Heart right ventricle (tissue), 16 donors: Measurements from ENCODE around the gene CCM2. TPM values are rescaled to one million over a fixed set of nuclear protein-coding genes. Genes with fewer than 3 reads are reported as not detected.

Experiments
- ATAC-seq, 8 donors: fragments of 200-7000 bp; cut with Tn5 transposase; one replicate each; pipeline ENCODE4 v1.9.1; 2020; ENCODE audit warnings: mild to moderate bottlenecking in 8 of 8, moderate library complexity in 8 of 8, moderate number of reproducible peaks in 1 of 8
- DNase-seq, 2 donors: peaks; one replicate each; pipeline ENCODE4 v3.0.0-alpha.2; 2020
- H3K27ac ChIP-seq, 10 donors: fragments of 200-600 bp; sonication (generic) in 2 of 10; one replicate each; pipeline versions ENCODE4 v1.5.0 to v1.8.0; 2020 to 2022; ENCODE audit warnings: mild to moderate bottlenecking in 3 of 10
- H3K27me3 ChIP-seq, 7 donors: fragments of 200-600 bp; one replicate each; pipeline ENCODE4 v1.8.0; 2021 to 2022; ENCODE audit warnings: mild to moderate bottlenecking in 2 of 7
- H3K36me3 ChIP-seq, 9 donors: fragments of 200-600 bp; sonication (generic) in 1 of 9; one replicate each; pipeline versions ENCODE4 v1.5.0 to v1.8.0; 2020 to 2022; ENCODE audit warnings: mild to moderate bottlenecking in 2 of 9
- H3K4me1 ChIP-seq, 9 donors: fragments of 200-600 bp; sonication (generic) in 1 of 9; one replicate each; pipeline versions ENCODE4 v1.5.0 to v1.8.0; 2020 to 2022; ENCODE audit warnings: mild to moderate bottlenecking in 4 of 9
- H3K4me3 ChIP-seq, 10 donors: fragments of 200-600 bp; sonication (generic) in 2 of 10; one replicate each; pipeline versions ENCODE4 v1.5.0 to v1.8.0; 2020 to 2022; ENCODE audit warnings: mild to moderate bottlenecking in 7 of 10, moderate library complexity in 2 of 10
- H3K9me3 ChIP-seq, 11 donors: fragments of 200-600 bp in 10 of 11; sonication (generic) in 2 of 11; one replicate each; pipeline versions ENCODE4 v1.5.0 to v1.8.0; 2013 to 2022; ENCODE audit warnings: mild to moderate bottlenecking in 2 of 11, control low read depth in 1 of 11, moderate library complexity in 1 of 11
- WGBS, 2 donors: extraction: QIAGEN DNeasy Blood & Tissue Kit; methylation state at CpG; one replicate each; pipeline ENCODE4 v1.1.7; 2013; ENCODE audit warnings: inconsistent platforms in 1 of 2; 5-methylcytosine and 5-hydroxymethylcytosine counted together
- intact Hi-C, 10 donors: fragments of 100-400 bp; cut with DNase I; formaldehyde crosslinking; loops; one replicate each; pipeline versions ENCODE4 v1.11.1 to v1.14.2; 2022
- polyA plus RNA-seq, 2 donors: library from polyadenylated mRNA; stranded (reverse); fragments of 200-250 nt; gene quantifications; one replicate each; pipeline ENCODE4 v1.2.3, GENCODE V29; 2013
- total RNA-seq, 10 donors: library from RNA; stranded (reverse); fragmentation: NEBNext Ultra II Directional in 3 of 10; extraction: Animal tissue kit (Norgen Biotek cat#: 25700) in 3 of 10; gene quantifications; one replicate each; pipeline versions ENCODE4 v1.2.1 to v1.2.4, GENCODE V29; 2021 to 2023
- TF ChIP-seq, protein P1 (sequence below), 9 donors: fragments of 200-600 bp; sonication (generic) in 2 of 9; IDR thresholded peaks; one replicate each; pipeline versions ENCODE4 v1.5.0 to v1.8.0; 2021 to 2022; ENCODE audit warnings: antibody characterized with exemption in 9 of 9, mild to moderate bottlenecking in 5 of 9, moderate library complexity in 1 of 9
- donor health status: Arrhythmogenic right ventricular cardiomyopathy.
- donor health status: ischemic (EF 13 %, LVEDD 7.1; RV severe dilation, severe dysfunction).
- donor health status: healthy with polysubstance abuse.
- donor health status: DM: no; HTN: yes; CAD: no.
- donor health status: DM: no; HTN: no; CAD: no.
- donor health status: ischemic (EF 25% LVEDD 6.9; RV normal size, moderate dysfunction).
- donor health status: ischemic (EF 25% LVEDD 5.7; RV mildly dilated, moderate dysfunction).
- donor health status: healthy.
- donor health status: DM: yes; HTN: yes; CAD: no.
- donor health status: Ischemic cardiomyopathy.
- donor health status: ischemic (EF 35%, LVEDD 5.7; RV mildly dilated, moderate dysfunction).
- donor health status: nonischemic (EF 11% LVEDD 7.7; RV severe dilation, severe dysfunction).
- donor health status: DM: yes; HTN: yes; CAD: no.
- donor health status: PGD.
- donor health status: ischemic (EF 29% LVEDD 5.4; RV normal size, mild dysfunction).
- donor health status: nonischemic (EF 23%, LVEDD 6.1; RV moderate dilation, normal function).

The CCM2 gene
- total and polyA plus RNA-seq, 12 donors: 21.5 to 71.1 (median 25.7) TPM

DNA sequence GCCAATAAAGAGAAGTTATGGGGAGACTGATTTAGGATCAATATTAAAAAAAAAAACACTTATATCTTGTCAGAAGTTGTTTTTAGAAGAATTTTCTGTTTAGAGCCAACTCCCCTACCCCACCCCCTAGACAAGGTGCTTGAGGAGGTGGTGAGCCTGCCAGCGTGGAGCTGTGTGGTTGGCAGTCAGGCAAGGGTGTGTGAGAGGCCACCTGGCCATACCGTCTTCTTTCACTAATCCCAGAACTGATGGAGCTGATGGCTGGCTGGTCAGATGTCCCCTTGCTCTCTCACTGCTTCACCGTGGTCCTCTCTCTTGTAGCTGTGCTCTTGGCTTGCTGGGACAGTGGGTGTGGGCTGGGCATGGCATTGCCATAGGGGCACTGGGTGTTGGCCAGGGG is 54.4 kb downstream of the CCM2 start:
- H3K36me3 ChIP-seq: peaks cover 0 to 43% (median 0%) of the 10 kb centered on the region in 9 donors
- no peaks in the 10 kb centered on the region for H3K27me3 ChIP-seq
- 98 to 100% methylated on average over 3 of the region's 3 CpGs for WGBS, 2 donors
- H3K27ac ChIP-seq: no peak overlapping the region
- H3K9me3 ChIP-seq: no peaks in the 10 kb centered on the region
- ATAC-seq (no peak), DNase-seq (no peak)
- no peak overlapping the region for H3K4me3 ChIP-seq
- TF ChIP-seq, protein P1, sequence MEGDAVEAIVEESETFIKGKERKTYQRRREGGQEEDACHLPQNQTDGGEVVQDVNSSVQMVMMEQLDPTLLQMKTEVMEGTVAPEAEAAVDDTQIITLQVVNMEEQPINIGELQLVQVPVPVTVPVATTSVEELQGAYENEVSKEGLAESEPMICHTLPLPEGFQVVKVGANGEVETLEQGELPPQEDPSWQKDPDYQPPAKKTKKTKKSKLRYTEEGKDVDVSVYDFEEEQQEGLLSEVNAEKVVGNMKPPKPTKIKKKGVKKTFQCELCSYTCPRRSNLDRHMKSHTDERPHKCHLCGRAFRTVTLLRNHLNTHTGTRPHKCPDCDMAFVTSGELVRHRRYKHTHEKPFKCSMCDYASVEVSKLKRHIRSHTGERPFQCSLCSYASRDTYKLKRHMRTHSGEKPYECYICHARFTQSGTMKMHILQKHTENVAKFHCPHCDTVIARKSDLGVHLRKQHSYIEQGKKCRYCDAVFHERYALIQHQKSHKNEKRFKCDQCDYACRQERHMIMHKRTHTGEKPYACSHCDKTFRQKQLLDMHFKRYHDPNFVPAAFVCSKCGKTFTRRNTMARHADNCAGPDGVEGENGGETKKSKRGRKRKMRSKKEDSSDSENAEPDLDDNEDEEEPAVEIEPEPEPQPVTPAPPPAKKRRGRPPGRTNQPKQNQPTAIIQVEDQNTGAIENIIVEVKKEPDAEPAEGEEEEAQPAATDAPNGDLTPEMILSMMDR (IDR thresholded peaks at IDR 0.05): no peak
- peaks cover 0 to 7% (median 0%) of the 10 kb centered on the region in 9 donors for H3K4me1 ChIP-seq
- intact Hi-C loops: loop anchor here in 1 of 10 donors (10.0 kb wide), 1 partner anchor 50 kb away; the partner anchor contains the start of gene CCM2

DNA sequence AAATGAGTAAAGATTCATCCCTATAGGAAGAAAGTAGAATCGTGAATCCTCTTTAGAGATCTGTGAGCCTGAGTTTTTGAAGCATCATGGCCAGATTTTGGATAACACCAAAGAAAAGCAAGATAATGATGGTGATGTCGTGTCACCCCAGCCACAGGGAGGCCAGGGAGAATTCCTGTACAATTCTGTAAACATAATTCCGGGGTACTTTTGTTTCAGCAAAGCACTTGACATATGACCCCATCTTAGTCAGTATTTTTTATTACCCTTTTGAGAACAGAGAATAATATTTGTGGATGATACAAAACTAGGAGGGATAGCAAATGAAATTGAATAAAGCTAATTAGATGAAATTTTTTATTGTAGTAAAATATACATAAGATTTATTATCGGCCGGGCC is 55.0 kb downstream of the CCM2 start:
- no peak for DNase-seq
- intact Hi-C loops: loop anchor here in 1 of 10 donors (10.0 kb wide), 1 partner anchor 50 kb away; the partner anchor contains the start of gene CCM2
- 92% methylated on average over 5 of the region's 5 CpGs for WGBS, 2 donors

DNA sequence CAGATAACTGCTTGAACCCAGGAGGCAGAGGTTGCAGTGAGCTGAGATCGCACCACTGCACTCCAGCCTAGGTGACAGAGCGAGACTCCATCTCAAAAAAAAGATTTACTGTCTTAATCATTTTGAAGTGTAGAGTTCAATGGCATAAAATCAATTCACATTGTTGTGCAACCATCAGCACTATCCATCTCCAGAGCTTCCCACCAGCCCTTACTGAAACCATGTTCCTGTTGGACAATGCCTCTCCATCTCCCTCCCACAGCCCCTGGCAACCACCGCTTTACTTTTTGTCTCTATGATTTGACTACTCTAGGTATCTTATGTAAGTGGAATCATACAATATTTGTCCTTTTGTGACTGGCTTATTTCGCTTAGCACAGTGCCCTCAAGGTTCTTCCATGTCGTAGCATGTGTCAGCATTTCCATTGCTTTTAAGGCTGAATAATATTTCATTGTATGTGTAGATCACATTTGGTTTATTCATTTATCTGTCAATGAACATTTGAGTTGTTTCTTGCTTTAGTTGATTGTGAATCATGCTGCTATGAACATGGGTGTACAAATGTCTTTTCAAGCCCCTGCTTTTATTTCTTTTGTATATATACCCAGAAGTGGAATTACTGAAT is 55.7 kb downstream of the CCM2 start:
- Histone ChIP-seq H3K4me3 (no peak overlapping the region), H3K9me3 (no peaks in the 10 kb centered on the region), H3K36me3 (peaks cover 0 to 33% (median 0%) of the 10 kb centered on the region in 9 donors), H3K27me3 (no peaks in the 10 kb centered on the region), H3K27ac (no peak overlapping the region), H3K4me1 (peaks cover 0 to 14% (median 0%) of the 10 kb centered on the region in 9 donors)
- 97 to 100% methylated on average over 5 of the region's 5 CpGs for WGBS, 2 donors
- DNase-seq (no peak), ATAC-seq (no peak)
- intact Hi-C loops: loop anchor here in 1 of 10 donors (10.0 kb wide), 1 partner anchor 51 kb away; the partner anchor contains the start of gene CCM2
- TF ChIP-seq, protein P1 (IDR thresholded peaks at IDR 0.05): no peak

More for the DNA sequence above, 55.0 kb downstream of the CCM2 start:
- TF ChIP-seq, protein P1 (IDR thresholded peaks at IDR 0.05): no peak
- H3K27me3 ChIP-seq: no peaks in the 10 kb centered on the region
- H3K9me3 ChIP-seq: no peaks in the 10 kb centered on the region
- no peak overlapping the region for H3K27ac ChIP-seq
- peaks cover 0 to 7% (median 0%) of the 10 kb centered on the region in 9 donors for H3K4me1 ChIP-seq
- H3K36me3 ChIP-seq: peaks cover 0 to 37% (median 0%) of the 10 kb centered on the region in 9 donors
- ATAC-seq: no peak
- no peak overlapping the region for H3K4me3 ChIP-seq

DNA sequence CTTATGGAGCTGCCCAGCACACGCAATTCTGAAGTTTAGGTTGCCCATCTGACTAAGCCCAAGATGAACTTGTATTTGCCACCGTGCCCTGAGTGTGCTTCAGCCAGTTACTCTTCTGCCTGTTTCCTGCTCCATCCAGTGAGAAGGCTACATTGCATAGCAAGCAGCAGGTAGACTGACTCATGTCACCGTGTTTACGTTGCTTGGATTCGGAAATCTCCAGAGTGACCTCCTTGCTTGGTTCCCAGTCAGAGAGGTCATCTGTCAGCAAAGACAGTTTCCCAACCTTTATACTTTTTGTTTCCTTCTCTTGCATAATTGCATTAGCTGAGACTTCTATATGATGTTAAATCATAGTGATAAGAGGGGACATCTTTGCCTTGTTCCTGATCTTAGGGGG is 57.9 kb downstream of the CCM2 start:
- 94 to 98% methylated on average over 5 of the region's 5 CpGs for WGBS, 2 donors
- Histone ChIP-seq H3K4me3 (no peak overlapping the region), H3K27me3 (no peaks in the 10 kb centered on the region), H3K27ac (no peak overlapping the region), H3K4me1 (peaks cover 0 to 19% (median 0%) of the 10 kb centered on the region in 9 donors), H3K9me3 (no peaks in the 10 kb centered on the region), H3K36me3 (peaks cover 0 to 22% (median 0%) of the 10 kb centered on the region in 9 donors)
- intact Hi-C loops: loop anchor here in 1 of 10 donors (10.0 kb wide), 1 partner anchor 53 kb away; the partner anchor contains the start of gene CCM2
- no peak for ATAC-seq
- DNase-seq: no peak
- TF ChIP-seq, protein P1 (IDR thresholded peaks at IDR 0.05): no peak
